Liver (tissue), 3 donors: ENCODE measurements around the gene WIPI1.

Experiments
- EGR1 ChIP-seq, 2 donors: IDR thresholded peaks; 2 replicates each; pipeline ENCODE4 v1.6.1; 2016 to 2018; ENCODE audit warnings: antibody characterized with exemption in 2 of 2, low read depth in 2 of 2
- FOXA1 ChIP-seq: IDR thresholded peaks from 2 replicates; pipeline ENCODE4 v1.6.1; 2016; ENCODE audit warnings: antibody characterized with exemption
- FOXA2 ChIP-seq: IDR thresholded peaks from 2 replicates; pipeline ENCODE4 v1.6.1; 2016; ENCODE audit warnings: antibody characterized with exemption
- GABPA ChIP-seq, 2 donors: IDR thresholded peaks in 1 of 2; conservative IDR thresholded peaks in 1 of 2; 2 replicates each; pipeline ENCODE4 v1.6.1; 2016; ENCODE audit warnings: antibody characterized with exemption in 2 of 2, mild to moderate bottlenecking in 1 of 2, moderate library complexity in 1 of 2
- HNF4G ChIP-seq: IDR thresholded peaks from 2 replicates; pipeline ENCODE4 v1.6.1; 2016; ENCODE audit warnings: antibody characterized with exemption
- JUND ChIP-seq, 2 donors: IDR thresholded peaks; 2 replicates each; pipeline ENCODE4 v1.6.1; 2016; ENCODE audit warnings: antibody characterized with exemption in 2 of 2
- RAD21 ChIP-seq, 2 donors: IDR thresholded peaks; 2 replicates each; pipeline ENCODE4 v1.6.1; 2016; ENCODE audit warnings: antibody characterized with exemption in 2 of 2, mild to moderate bottlenecking in 2 of 2
- RXRA ChIP-seq, 2 donors: IDR thresholded peaks; 2 replicates each; pipeline ENCODE4 v1.6.1; 2017 to 2018; ENCODE audit warnings: antibody characterized with exemption in 2 of 2, mild to moderate bottlenecking in 1 of 2
- SP1 ChIP-seq: IDR thresholded peaks from 2 replicates; pipeline ENCODE4 v1.6.1; 2018; ENCODE audit warnings: antibody characterized with exemption, mild to moderate bottlenecking
- TAF1 ChIP-seq: conservative IDR thresholded peaks from 2 replicates; pipeline ENCODE4 v1.6.1; 2016; ENCODE audit warnings: antibody characterized with exemption, mild to moderate bottlenecking
- YY1 ChIP-seq: IDR thresholded peaks from 2 replicates; pipeline ENCODE4 v1.6.1; 2016; ENCODE audit warnings: antibody characterized with exemption, mild to moderate bottlenecking
- TF ChIP-seq, protein P1 (sequence below): fragments of 150-350 bp; IDR thresholded peaks from 2 replicates; pipeline ENCODE4 v1.5.1; 2017; ENCODE audit warnings: improper control_type of control experiment, low read depth, low read length; ENCODE audit not compliant: missing input control
- TF ChIP-seq, protein P2 (sequence below): IDR thresholded peaks from 2 replicates; pipeline ENCODE4 v1.6.1; 2016; ENCODE audit warnings: antibody characterized with exemption
- TF ChIP-seq, protein P3 (sequence below): IDR thresholded peaks from 2 replicates; pipeline ENCODE4 v1.6.1; 2016; ENCODE audit warnings: antibody characterized with exemption, mild to moderate bottlenecking
- donor health status: healthy.
- donor health status: healthy.

DNA sequence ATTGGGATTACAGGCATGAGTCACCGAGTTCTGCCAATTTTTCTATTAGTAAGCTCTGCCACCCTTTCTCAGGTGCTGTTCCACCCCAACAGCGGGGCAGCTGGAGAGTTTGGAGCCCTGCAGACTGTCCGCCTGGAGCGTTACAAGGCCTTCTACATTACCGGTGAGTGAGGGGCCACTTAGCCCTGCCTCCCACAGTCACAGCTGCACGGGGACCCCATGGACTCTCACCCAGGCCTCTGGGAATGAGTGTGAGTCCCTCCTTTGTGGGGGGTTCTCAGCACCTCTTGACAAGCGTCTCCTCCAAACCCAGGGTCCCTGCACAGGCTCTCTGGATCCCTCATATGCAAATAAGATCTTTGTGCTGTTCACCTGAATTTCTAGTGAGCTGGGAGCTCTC is 56.0 kb downstream of the WIPI1 start:
- no peak for TF ChIP-seq SP1
- TF ChIP-seq, protein P1, sequence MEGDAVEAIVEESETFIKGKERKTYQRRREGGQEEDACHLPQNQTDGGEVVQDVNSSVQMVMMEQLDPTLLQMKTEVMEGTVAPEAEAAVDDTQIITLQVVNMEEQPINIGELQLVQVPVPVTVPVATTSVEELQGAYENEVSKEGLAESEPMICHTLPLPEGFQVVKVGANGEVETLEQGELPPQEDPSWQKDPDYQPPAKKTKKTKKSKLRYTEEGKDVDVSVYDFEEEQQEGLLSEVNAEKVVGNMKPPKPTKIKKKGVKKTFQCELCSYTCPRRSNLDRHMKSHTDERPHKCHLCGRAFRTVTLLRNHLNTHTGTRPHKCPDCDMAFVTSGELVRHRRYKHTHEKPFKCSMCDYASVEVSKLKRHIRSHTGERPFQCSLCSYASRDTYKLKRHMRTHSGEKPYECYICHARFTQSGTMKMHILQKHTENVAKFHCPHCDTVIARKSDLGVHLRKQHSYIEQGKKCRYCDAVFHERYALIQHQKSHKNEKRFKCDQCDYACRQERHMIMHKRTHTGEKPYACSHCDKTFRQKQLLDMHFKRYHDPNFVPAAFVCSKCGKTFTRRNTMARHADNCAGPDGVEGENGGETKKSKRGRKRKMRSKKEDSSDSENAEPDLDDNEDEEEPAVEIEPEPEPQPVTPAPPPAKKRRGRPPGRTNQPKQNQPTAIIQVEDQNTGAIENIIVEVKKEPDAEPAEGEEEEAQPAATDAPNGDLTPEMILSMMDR: no peak
- no peak for TF ChIP-seq GABPA (IDR thresholded peaks at IDR 0.05 in 1 of 2, conservative IDR thresholded peaks at IDR 0.05 in 1 of 2)
- TF ChIP-seq EGR1 (IDR thresholded peaks at IDR 0.05; ENCODE audit: low read depth in 2 of 2): no peak
- TF ChIP-seq RXRA (IDR thresholded peaks at IDR 0.05): no peak
- TF ChIP-seq TAF1: no peak
- TF ChIP-seq JUND (IDR thresholded peaks at IDR 0.05): no peak
- TF ChIP-seq YY1: no peak
- TF ChIP-seq RAD21 (IDR thresholded peaks at IDR 0.05): no peak
- TF ChIP-seq, protein P2, sequence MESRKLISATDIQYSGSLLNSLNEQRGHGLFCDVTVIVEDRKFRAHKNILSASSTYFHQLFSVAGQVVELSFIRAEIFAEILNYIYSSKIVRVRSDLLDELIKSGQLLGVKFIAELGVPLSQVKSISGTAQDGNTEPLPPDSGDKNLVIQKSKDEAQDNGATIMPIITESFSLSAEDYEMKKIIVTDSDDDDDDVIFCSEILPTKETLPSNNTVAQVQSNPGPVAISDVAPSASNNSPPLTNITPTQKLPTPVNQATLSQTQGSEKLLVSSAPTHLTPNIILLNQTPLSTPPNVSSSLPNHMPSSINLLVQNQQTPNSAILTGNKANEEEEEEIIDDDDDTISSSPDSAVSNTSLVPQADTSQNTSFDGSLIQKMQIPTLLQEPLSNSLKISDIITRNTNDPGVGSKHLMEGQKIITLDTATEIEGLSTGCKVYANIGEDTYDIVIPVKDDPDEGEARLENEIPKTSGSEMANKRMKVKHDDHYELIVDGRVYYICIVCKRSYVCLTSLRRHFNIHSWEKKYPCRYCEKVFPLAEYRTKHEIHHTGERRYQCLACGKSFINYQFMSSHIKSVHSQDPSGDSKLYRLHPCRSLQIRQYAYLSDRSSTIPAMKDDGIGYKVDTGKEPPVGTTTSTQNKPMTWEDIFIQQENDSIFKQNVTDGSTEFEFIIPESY: no peak
- TF ChIP-seq FOXA2: no peak
- TF ChIP-seq, protein P3, sequence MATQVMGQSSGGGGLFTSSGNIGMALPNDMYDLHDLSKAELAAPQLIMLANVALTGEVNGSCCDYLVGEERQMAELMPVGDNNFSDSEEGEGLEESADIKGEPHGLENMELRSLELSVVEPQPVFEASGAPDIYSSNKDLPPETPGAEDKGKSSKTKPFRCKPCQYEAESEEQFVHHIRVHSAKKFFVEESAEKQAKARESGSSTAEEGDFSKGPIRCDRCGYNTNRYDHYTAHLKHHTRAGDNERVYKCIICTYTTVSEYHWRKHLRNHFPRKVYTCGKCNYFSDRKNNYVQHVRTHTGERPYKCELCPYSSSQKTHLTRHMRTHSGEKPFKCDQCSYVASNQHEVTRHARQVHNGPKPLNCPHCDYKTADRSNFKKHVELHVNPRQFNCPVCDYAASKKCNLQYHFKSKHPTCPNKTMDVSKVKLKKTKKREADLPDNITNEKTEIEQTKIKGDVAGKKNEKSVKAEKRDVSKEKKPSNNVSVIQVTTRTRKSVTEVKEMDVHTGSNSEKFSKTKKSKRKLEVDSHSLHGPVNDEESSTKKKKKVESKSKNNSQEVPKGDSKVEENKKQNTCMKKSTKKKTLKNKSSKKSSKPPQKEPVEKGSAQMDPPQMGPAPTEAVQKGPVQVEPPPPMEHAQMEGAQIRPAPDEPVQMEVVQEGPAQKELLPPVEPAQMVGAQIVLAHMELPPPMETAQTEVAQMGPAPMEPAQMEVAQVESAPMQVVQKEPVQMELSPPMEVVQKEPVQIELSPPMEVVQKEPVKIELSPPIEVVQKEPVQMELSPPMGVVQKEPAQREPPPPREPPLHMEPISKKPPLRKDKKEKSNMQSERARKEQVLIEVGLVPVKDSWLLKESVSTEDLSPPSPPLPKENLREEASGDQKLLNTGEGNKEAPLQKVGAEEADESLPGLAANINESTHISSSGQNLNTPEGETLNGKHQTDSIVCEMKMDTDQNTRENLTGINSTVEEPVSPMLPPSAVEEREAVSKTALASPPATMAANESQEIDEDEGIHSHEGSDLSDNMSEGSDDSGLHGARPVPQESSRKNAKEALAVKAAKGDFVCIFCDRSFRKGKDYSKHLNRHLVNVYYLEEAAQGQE: no peak
- TF ChIP-seq FOXA1: no peak
- no peak for TF ChIP-seq HNF4G
